Hematopoietic multipotent progenitor cell treated with erythropoietin and hydrocortisone succinate and interleukin-3 and kit ligand, for 6 days (in vitro differentiated cells): ENCODE results near the gene ST8SIA5.

Source experiments
- DNase-seq: peaks from one replicate; pipeline ENCODE4 v3.0.0-alpha.2; 2015

The ST8SIA5 gene

GRCh38 chr18:46738491-46738890 lies 18.4 kb downstream of the ST8SIA5 start:
- no peak for DNase-seq

GRCh38 chr18:46736736-46737135 lies 20.1 kb downstream of the ST8SIA5 start:
- DNase-seq, result no peak

GRCh38 chr18:46736135-46736534 lies 20.7 kb downstream of the ST8SIA5 start:
- DNase-seq, result no peak

- no peak for DNase-seq
Measured at GRCh38 chr18:46734981-46735380, 21.9 kb downstream of the ST8SIA5 start.

GRCh38 chr18:46733872-46734271 lies 23.0 kb downstream of the ST8SIA5 start:
- no peak for DNase-seq

- no peak for DNase-seq
Measured at GRCh38 chr18:46732801-46733200, 24.1 kb downstream of the ST8SIA5 start.

- DNase-seq, result no peak
Measured at GRCh38 chr18:46732201-46732600, 24.7 kb downstream of the ST8SIA5 start.

GRCh38 chr18:46731316-46731715 lies 25.5 kb downstream of the ST8SIA5 start:
- DNase-seq, result no peak

GRCh38 chr18:46728219-46728930 lies 28.5 kb downstream of the ST8SIA5 start:
- no peak for DNase-seq

GRCh38 chr18:46727177-46727576 lies 29.7 kb downstream of the ST8SIA5 start:
- DNase-seq, result no peak

- DNase-seq, result no peak
Measured at GRCh38 chr18:46725310-46725709, 31.5 kb downstream of the ST8SIA5 start.

- no peak for DNase-seq
Measured at GRCh38 chr18:46723856-46724415, 32.9 kb downstream of the ST8SIA5 start.

- no peak for DNase-seq
Measured at GRCh38 chr18:46722051-46722450, 34.8 kb downstream of the ST8SIA5 start.

- no peak for DNase-seq
Measured at GRCh38 chr18:46721331-46721730, 35.5 kb downstream of the ST8SIA5 start.

GRCh38 chr18:46720521-46720920 lies 36.3 kb downstream of the ST8SIA5 start:
- no peak for DNase-seq

- no peak for DNase-seq
Measured at GRCh38 chr18:46720092-46720491, 36.8 kb downstream of the ST8SIA5 start.

GRCh38 chr18:46719388-46719787 lies 37.5 kb downstream of the ST8SIA5 start:
- no peak for DNase-seq

GRCh38 chr18:46718501-46719341 lies 38.1 kb downstream of the ST8SIA5 start:
- no peak for DNase-seq

GRCh38 chr18:46716827-46717226 lies 40.0 kb downstream of the ST8SIA5 start:
- DNase-seq, result no peak

- no peak for DNase-seq
Measured at GRCh38 chr18:46716336-46716735, 40.5 kb downstream of the ST8SIA5 start.

- DNase-seq, result no peak
Measured at GRCh38 chr18:46715062-46715461, 41.8 kb downstream of the ST8SIA5 start.

GRCh38 chr18:46712406-46712805 lies 44.4 kb downstream of the ST8SIA5 start:
- no peak for DNase-seq

GRCh38 chr18:46711444-46711863 lies 45.4 kb downstream of the ST8SIA5 start:
- peak; percentile 80 for DNase-seq

- DNase-seq, result no peak
Measured at GRCh38 chr18:46706968-46707367, 49.9 kb downstream of the ST8SIA5 start.
